ENCODE data around the gene CARD10. TPM values are rescaled to one million over a fixed set of nuclear protein-coding genes. Genes with fewer than 3 reads are reported as not detected.

Gene CARD10
- total and polyA plus RNA-seq, 2 of the 13 experiments (the other 11 are each of a cell fraction or from before 2014, with no cell fraction given) = 35.2 to 55.8 TPM

DNA sequence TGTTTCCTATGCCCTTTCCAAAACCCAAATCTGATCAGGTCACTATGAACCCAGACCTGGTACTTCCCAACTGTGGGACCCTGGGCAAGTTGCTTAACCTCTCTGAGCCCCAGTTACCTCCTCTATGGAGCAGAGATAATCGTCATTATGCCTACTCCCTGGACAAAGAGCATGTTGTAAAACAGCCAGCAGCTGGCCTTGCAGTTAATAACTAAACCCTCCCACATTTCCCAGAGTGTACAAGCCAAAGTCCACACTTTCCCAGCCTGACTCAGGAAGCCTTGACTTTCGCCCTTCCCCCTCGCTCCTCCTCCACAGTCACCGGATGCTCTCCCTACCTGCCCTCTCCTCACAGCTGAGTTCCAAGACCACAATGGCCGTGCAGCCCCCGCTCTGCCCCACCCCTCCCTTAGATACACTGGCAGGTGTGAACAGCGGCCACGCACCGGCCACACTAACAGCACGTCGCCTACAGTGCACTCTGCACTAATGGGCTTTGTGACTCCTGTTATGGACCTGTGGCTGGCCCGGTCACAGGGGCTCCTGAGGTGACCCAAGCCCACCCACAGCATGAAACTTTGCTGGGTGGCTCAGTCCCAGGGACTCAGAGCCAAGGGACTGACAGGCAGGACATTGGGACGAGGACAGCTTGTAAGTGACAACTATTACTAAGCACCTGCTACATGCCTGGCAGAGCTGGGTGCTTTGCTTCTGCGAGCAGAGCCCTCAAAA, 17.4 kb downstream of the CARD10 start (continued):
- TF ChIP-seq, protein P1, sequence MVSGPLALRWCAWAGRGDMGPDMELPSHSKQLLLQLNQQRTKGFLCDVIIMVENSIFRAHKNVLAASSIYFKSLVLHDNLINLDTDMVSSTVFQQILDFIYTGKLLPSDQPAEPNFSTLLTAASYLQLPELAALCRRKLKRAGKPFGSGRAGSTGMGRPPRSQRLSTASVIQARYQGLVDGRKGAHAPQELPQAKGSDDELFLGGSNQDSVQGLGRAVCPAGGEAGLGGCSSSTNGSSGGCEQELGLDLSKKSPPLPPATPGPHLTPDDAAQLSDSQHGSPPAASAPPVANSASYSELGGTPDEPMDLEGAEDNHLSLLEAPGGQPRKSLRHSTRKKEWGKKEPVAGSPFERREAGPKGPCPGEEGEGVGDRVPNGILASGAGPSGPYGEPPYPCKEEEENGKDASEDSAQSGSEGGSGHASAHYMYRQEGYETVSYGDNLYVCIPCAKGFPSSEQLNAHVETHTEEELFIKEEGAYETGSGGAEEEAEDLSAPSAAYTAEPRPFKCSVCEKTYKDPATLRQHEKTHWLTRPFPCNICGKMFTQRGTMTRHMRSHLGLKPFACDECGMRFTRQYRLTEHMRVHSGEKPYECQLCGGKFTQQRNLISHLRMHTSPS (CRISPR knock-in tag; IDR thresholded peaks at IDR 0.05; ENCODE audit: low read depth) = peak; percentile 93; the same call in 1 of the 2 replicates
- TF ChIP-seq E2F5 (CRISPR knock-in tag; conservative IDR thresholded peaks at IDR 0.05) = no peak
- no peak; the same call in 1 of the 2 replicates for TF ChIP-seq ZBTB21 (CRISPR knock-in tag; IDR thresholded peaks at IDR 0.05)
- 0 out of 2 replicates have a peak, but pooled peaks have one; percentile 7 for TF ChIP-seq ZNF567 (CRISPR knock-in tag; IDR thresholded peaks at IDR 0.05; ENCODE audit: borderline replicate concordance)
- peak; percentile 74; the same call in 1 of the 2 replicates for TF ChIP-seq SMAD3 (CRISPR knock-in tag; IDR thresholded peaks at IDR 0.05)
- peak; percentile 90 for TF ChIP-seq YY1 (IDR thresholded peaks at IDR 0.05; ENCODE audit: insufficient read depth, insufficient replicate concordance, low read depth, low read length)
- TF ChIP-seq ZNF563 (CRISPR knock-in tag; IDR thresholded peaks at IDR 0.05) = peak; percentile 87; the same call in 1 of the 2 replicates
- TF ChIP-seq ZNF629 (CRISPR knock-in tag; conservative IDR thresholded peaks at IDR 0.05) = peak; percentile 64; the same call in 1 of the 2 replicates
- TF ChIP-seq ZNF652 (CRISPR knock-in tag; IDR thresholded peaks at IDR 0.05; ENCODE audit: borderline replicate concordance, low read depth) = peak; percentile 69; the same call in 1 of the 2 replicates
- peak; percentile 99 for TF ChIP-seq MTA1 (CRISPR knock-in tag; IDR thresholded peaks at IDR 0.05; ENCODE audit: borderline replicate concordance)
- TF ChIP-seq ZSCAN31 (CRISPR knock-in tag; IDR thresholded peaks at IDR 0.05; ENCODE audit: low read depth) = peak; percentile 64; the same call in 1 of the 2 replicates
- TF ChIP-seq ZFP1 (CRISPR knock-in tag; IDR thresholded peaks at IDR 0.05) = peak; percentile 96
- TF ChIP-seq KMT2A (CRISPR knock-in tag; IDR thresholded peaks at IDR 0.05) = peak; percentile 63; the same call in 1 of the 2 replicates
- TF ChIP-seq ZNF329 (CRISPR knock-in tag; IDR thresholded peaks at IDR 0.05; ENCODE audit: low read depth) = no peak; the same call in 1 of the 2 replicates
- TF ChIP-seq ELF1 (CRISPR knock-in tag; IDR thresholded peaks at IDR 0.05) = peak; percentile 72
- TF ChIP-seq HOMEZ (CRISPR knock-in tag; IDR thresholded peaks at IDR 0.05; ENCODE audit: low read depth) = peak; percentile 88
- TF ChIP-seq KDM5B (CRISPR knock-in tag; IDR thresholded peaks at IDR 0.05; ENCODE audit: borderline replicate concordance) = peak; percentile 95; the same call in 1 of the 2 replicates
- TF ChIP-seq PAF1 (CRISPR knock-in tag; IDR thresholded peaks at IDR 0.05) = peak; percentile 53; the same call in 1 of the 2 replicates
- TF ChIP-seq IRX3 (CRISPR knock-in tag; IDR thresholded peaks at IDR 0.05; ENCODE audit: borderline replicate concordance, low read depth) = no peak; the same call in 1 of the 2 replicates
- no peak for TF ChIP-seq ARNT (IDR thresholded peaks at IDR 0.05)
- TF ChIP-seq ATF5 (CRISPR knock-in tag; IDR thresholded peaks at IDR 0.05; ENCODE audit: low read depth) = peak; percentile 88; the same call in 1 of the 2 replicates
- peak; percentile 72 for TF ChIP-seq CHD2 (IDR thresholded peaks at IDR 0.05; ENCODE audit: low read depth, low read length)
- TF ChIP-seq, protein P2, sequence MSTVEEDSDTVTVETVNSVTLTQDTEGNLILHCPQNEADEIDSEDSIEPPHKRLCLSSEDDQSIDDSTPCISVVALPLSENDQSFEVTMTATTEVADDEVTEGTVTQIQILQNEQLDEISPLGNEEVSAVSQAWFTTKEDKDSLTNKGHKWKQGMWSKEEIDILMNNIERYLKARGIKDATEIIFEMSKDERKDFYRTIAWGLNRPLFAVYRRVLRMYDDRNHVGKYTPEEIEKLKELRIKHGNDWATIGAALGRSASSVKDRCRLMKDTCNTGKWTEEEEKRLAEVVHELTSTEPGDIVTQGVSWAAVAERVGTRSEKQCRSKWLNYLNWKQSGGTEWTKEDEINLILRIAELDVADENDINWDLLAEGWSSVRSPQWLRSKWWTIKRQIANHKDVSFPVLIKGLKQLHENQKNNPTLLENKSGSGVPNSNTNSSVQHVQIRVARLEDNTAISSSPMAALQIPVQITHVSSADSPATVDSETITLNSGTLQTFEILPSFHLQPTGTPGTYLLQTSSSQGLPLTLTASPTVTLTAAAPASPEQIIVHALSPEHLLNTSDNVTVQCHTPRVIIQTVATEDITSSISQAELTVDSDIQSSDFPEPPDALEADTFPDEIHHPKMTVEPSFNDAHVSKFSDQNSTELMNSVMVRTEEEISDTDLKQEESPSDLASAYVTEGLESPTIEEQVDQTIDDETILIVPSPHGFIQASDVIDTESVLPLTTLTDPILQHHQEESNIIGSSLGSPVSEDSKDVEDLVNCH (CRISPR knock-in tag; IDR thresholded peaks at IDR 0.05) = peak; percentile 66; the same call in 1 of the 2 replicates

Data from HepG2 (cell line).